ENCODE data around the gene SLC25A48. TPM values are rescaled to one million over a fixed set of nuclear protein-coding genes. Genes with fewer than 3 reads are reported as not detected.
A peak's percentile ranks its signal among the peaks of the same experiment; 100 is the strongest.

The SLC25A48 gene
- total and polyA plus RNA-seq, 2 of the 4 experiments (the other 2 are of a cell fraction) = not detected

DNA sequence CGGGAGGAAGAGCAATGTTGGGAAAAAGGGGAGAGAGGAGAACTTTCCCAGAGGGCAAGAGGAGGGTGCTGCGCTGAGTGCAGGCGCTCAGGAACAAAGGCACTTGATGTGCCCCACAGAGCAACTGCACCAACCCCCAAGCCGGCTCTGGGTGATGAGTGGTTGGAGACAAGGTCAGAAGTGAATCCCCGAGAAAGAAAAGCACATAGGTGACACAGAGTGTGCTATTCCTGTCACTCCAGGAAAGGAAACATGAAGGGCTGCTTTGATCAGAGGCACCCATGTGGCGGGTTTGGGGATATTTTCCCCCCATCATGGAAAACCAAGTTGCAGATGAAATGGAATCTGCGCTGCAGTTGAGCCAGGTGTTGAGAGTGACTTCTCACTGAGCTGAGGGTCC, 20.7 kb upstream of the SLC25A48 start:
- no peak overlapping the region for H4K91ac ChIP-seq (ENCODE audit: insufficient read depth, low read depth, low read length)
- H3K18ac ChIP-seq (ENCODE audit: low read depth, low read length) = no peak overlapping the region
- dilution Hi-C loops (cut with HindIII; ENCODE audit: low sequenced_read_pairs, unreplicated experiment) = no loop called here
- no peaks in the 10 kb centered on the region for H3K4me1 ChIP-seq (ENCODE audit: control insufficient read depth, insufficient read depth, low read length)
- H3K36me3 ChIP-seq (ENCODE audit: control insufficient read depth, insufficient read depth, low read length) = no peaks in the 10 kb centered on the region
- ATAC-seq (ENCODE audit: low read depth) (no peak), DNase-seq (no peak)
- no peak overlapping the region for H3K27ac ChIP-seq (ENCODE audit: insufficient read depth, low read length)
- intact Hi-C loops (cut with micrococcal nuclease) = no loop called here
- TF ChIP-seq CEBPB (IDR thresholded peaks at IDR 0.05; ENCODE audit: low read depth, low read length) (no peak), USF2 (IDR thresholded peaks at IDR 0.05; ENCODE audit: low read depth, low read length) (no peak)
- no peak overlapping the region for H3K4me3 ChIP-seq (ENCODE audit: insufficient read depth, low read depth, low read length)
- peak overlapping the region; percentile 6 for H2AK9ac ChIP-seq (replicated peaks; ENCODE audit: low read depth, low read length, poor library complexity)
- ChIA-PET POLR2A (ENCODE audit: unreplicated experiment) (no interaction called here), CTCF (no interaction called here)
- no peaks in the 10 kb centered on the region for H3K9me3 ChIP-seq (ENCODE audit: control insufficient read depth, insufficient read depth, low read length)
- 39% methylated on average over 2 of the region's 7 CpGs; no CpG with 5 or more reads in 1 of the 2 experiments for WGBS, 2 experiments (ENCODE audit: extremely low coverage in 2 of 2, insufficient read length in 1 of 2)
- H3K27me3 ChIP-seq (ENCODE audit: control insufficient read depth, insufficient read depth, low read length) = peaks cover 3% of the 10 kb centered on the region; the same call in 1 of the 2 replicates
- H3K4ac ChIP-seq (ENCODE audit: low read depth, low read length) = no peak overlapping the region
- H3K14ac ChIP-seq (replicated peaks; ENCODE audit: low read depth, low read length) = no peak overlapping the region
- H3K23ac ChIP-seq (ENCODE audit: low read depth, low read length) = no peak overlapping the region
- no TSS peak for BruUV-seq (replicated peaks)
- H4K5ac ChIP-seq (ENCODE audit: low read depth, low read length) = no peak overlapping the region
- no peak overlapping the region for H2BK120ac ChIP-seq (ENCODE audit: low read depth, low read length)
- H3K4me2 ChIP-seq (ENCODE audit: low read depth, low read length) = no peak overlapping the region
- no peak overlapping the region for H2BK15ac ChIP-seq (ENCODE audit: low read depth, low read length)
- H3K9ac ChIP-seq (ENCODE audit: low read depth, low read length) = no peak overlapping the region
- H3K79me1 ChIP-seq (ENCODE audit: low read depth in 1 of 2, low read length in 2 of 2) = no peaks in the 10 kb centered on the region
- no peak overlapping the region for H4K8ac ChIP-seq (ENCODE audit: low read depth in 2 of 2, low read length in 2 of 2)
- no peaks in the 10 kb centered on the region for H4K20me1 ChIP-seq (ENCODE audit: insufficient read depth, low read length)
- H2BK5ac ChIP-seq (ENCODE audit: low read depth, low read length, poor library complexity, severe bottlenecking) = no peak overlapping the region
- in situ Hi-C loops (cut with MboI; ENCODE audit: low sequenced_read_pairs) = no loop called here
- H2BK20ac ChIP-seq (ENCODE audit: low read depth, low read length) = no peak overlapping the region
- no peak overlapping the region for H2AFZ ChIP-seq (replicated peaks; ENCODE audit: low read length, poor library complexity)
- H3K9me1 ChIP-seq (ENCODE audit: insufficient read depth, low read length) = no peaks in the 10 kb centered on the region
- no peak overlapping the region for H2AK5ac ChIP-seq (ENCODE audit: low read depth, low read length)
- no peak overlapping the region for H3K56ac ChIP-seq (ENCODE audit: extremely low read depth, insufficient read depth, low read length)
